H1 (cell line): ENCODE data around the gene UBL4B. TPM values are rescaled to one million over a fixed set of nuclear protein-coding genes. Genes with fewer than 3 reads are reported as not detected.

Experiments used
- CTCF ChIA-PET: fragments of 300-600 bp; sonication (Branson Sonifier 250); formaldehyde crosslinking; loops from one replicate; lab custom pipeline; 2021; ENCODE audit not compliant: partially characterized antibody; lab: Charles Lee
- POLR2A ChIA-PET: fragments of 300-600 bp; sonication (Branson Sonifier 250); formaldehyde crosslinking; loops from one replicate; lab custom pipeline; 2021; ENCODE audit warnings: inconsistent platforms; ENCODE audit not compliant: partially characterized antibody; lab: Charles Lee
- DNase-seq, 2 experiments: peaks; one replicate each; pipeline versions ENCODE4 v3.0.0 to v3.0.0-alpha.2; 2010 to 2022; ENCODE audit warnings: low spot score in 2 of 2, low read depth in 1 of 2, mixed read lengths in 1 of 2
- FAIRE-seq: peaks from 2 replicates; lab custom pipeline; 2011; peaks lifted over from hg19 to GRCh38; lab: Jason Lieb, UNC
- H2AFZ ChIP-seq: 2 replicates; pipeline ENCODE4 v1.8.1; 2012; ENCODE audit warnings: low read length, inconsistent platforms
- H2AK5ac ChIP-seq: 2 replicates; pipeline ENCODE4 v1.6.1; 2013; ENCODE audit warnings: low read depth, low read length
- H2BK120ac ChIP-seq: replicated peaks from 2 replicates; pipeline ENCODE3; 2013; ENCODE audit warnings: low read depth, low read length, inconsistent platforms
- H2BK12ac ChIP-seq: 2 replicates; pipeline ENCODE4 v1.6.1; 2013; ENCODE audit warnings: low read depth, low read length
- H2BK15ac ChIP-seq: 2 replicates; pipeline ENCODE4 v1.6.1; 2013; ENCODE audit warnings: low read length
- H2BK20ac ChIP-seq: 2 replicates; pipeline ENCODE4 v1.6.1; 2013; ENCODE audit warnings: low read length
- H2BK5ac ChIP-seq: 2 replicates; pipeline ENCODE4 v1.6.1; 2013; ENCODE audit warnings: low read depth, low read length
- H3K14ac ChIP-seq: 2 replicates; pipeline ENCODE4 v1.6.1; 2013; ENCODE audit warnings: inconsistent platforms; ENCODE audit not compliant: insufficient read length
- H3K18ac ChIP-seq: 2 replicates; pipeline ENCODE4 v1.6.1; 2013; ENCODE audit warnings: low read length; ENCODE audit errors: extremely low read depth
- H3K23ac ChIP-seq: 2 replicates; pipeline ENCODE4 v1.6.1; 2013; ENCODE audit warnings: inconsistent platforms; ENCODE audit not compliant: insufficient read length
- H3K23me2 ChIP-seq: 2 replicates; pipeline ENCODE4 v1.6.1; 2013; ENCODE audit warnings: low read depth, low read length
- H3K27ac ChIP-seq: 2 replicates; pipeline ENCODE4 v1.6.1; 2011; ENCODE audit warnings: low read depth, low read length, inconsistent platforms
- H3K27me3 ChIP-seq, 4 experiments: replicated peaks in 1 of 4; 1 replicate in 1 of 4; 2 replicates in 3 of 4; pipeline versions ENCODE4 v1.6.1 to v1.8.1; 2011 to 2013; ENCODE audit warnings: low read length in 3 of 4, mild to moderate bottlenecking in 3 of 4, inconsistent platforms in 2 of 4, mixed read lengths in 2 of 4, moderate library complexity in 1 of 4; ENCODE audit not compliant: control insufficient read depth in 3 of 4, insufficient read depth in 3 of 4; ENCODE audit errors: extremely low read depth in 1 of 4
- H3K36me3 ChIP-seq, 4 experiments: 2 replicates each; pipeline versions ENCODE4 v1.6.1 to v1.8.1; 2011 to 2013; ENCODE audit warnings: mild to moderate bottlenecking in 4 of 4, low read length in 3 of 4, moderate library complexity in 2 of 4, control low read depth in 1 of 4, inconsistent platforms in 1 of 4; ENCODE audit not compliant: insufficient read depth in 4 of 4, control insufficient read depth in 2 of 4
- H3K4ac ChIP-seq: replicated peaks from 2 replicates; pipeline ENCODE3; 2013; ENCODE audit warnings: low read length, low read depth, mixed read lengths, inconsistent platforms; ENCODE audit not compliant: insufficient read length
- H3K4me1 ChIP-seq, 4 experiments: replicated peaks in 1 of 4; 1 replicate in 1 of 4; 2 replicates in 3 of 4; pipeline versions ENCODE4 v1.6.1 to v1.8.1; 2011 to 2013; ENCODE audit warnings: low read length in 3 of 4, inconsistent platforms in 2 of 4, mixed read lengths in 1 of 4; ENCODE audit not compliant: insufficient read depth in 4 of 4, control insufficient read depth in 3 of 4
- H3K4me2 ChIP-seq, 2 experiments: 2 replicates each; pipeline versions ENCODE4 v1.6.1 to v1.8.1; 2011 to 2013; ENCODE audit warnings: low read depth in 2 of 2, low read length in 2 of 2, control low read depth in 1 of 2, inconsistent platforms in 1 of 2, mild to moderate bottlenecking in 1 of 2; ENCODE audit not compliant: insufficient read depth in 1 of 2
- H3K4me3 ChIP-seq, 4 experiments: fragments of 200-600, 300-600 bp in 1 of 4; sonication (generic), shearing (Covaris generic), sonication (Bioruptor Twin) in 1 of 4; 2 replicates each; pipeline versions ENCODE4 v1.5.1 to v1.8.1; 2011 to 2016; ENCODE audit warnings: low read length in 4 of 4, low read depth in 3 of 4, control low read depth in 2 of 4, inconsistent platforms in 2 of 4, mild to moderate bottlenecking in 2 of 4, mixed read lengths in 1 of 4, moderate library complexity in 1 of 4; ENCODE audit not compliant: insufficient read depth in 2 of 4; ENCODE audit errors: extremely low read depth in 1 of 4
- H3K56ac ChIP-seq: replicated peaks from 2 replicates; pipeline ENCODE3; 2013; ENCODE audit warnings: low read depth, mild to moderate bottlenecking, mixed read lengths, low read length, inconsistent platforms; ENCODE audit not compliant: insufficient read length
- H3K79me1 ChIP-seq: 2 replicates; pipeline ENCODE4 v1.6.1; 2013; ENCODE audit warnings: low read depth, low read length, control low read depth
- H3K79me2 ChIP-seq, 2 experiments: 2 replicates each; pipeline versions ENCODE4 v1.6.1 to v1.8.1; 2012 to 2013; ENCODE audit warnings: low read length in 2 of 2, mild to moderate bottlenecking in 2 of 2, inconsistent platforms in 1 of 2; ENCODE audit not compliant: insufficient read depth in 2 of 2, control insufficient read depth in 1 of 2
- H3K9ac ChIP-seq, 4 experiments: replicated peaks in 1 of 4; 1 replicate in 1 of 4; 2 replicates in 3 of 4; pipeline versions ENCODE4 v1.6.1 to v1.8.1; 2011 to 2013; ENCODE audit warnings: low read depth in 3 of 4, low read length in 3 of 4, control low read depth in 2 of 4, mild to moderate bottlenecking in 2 of 4, moderate library complexity in 2 of 4, inconsistent platforms in 1 of 4; ENCODE audit errors: extremely low read depth in 1 of 4
- H3K9me3 ChIP-seq, 2 experiments: 2 replicates each; pipeline versions ENCODE4 v1.6.1 to v1.8.1; 2012 to 2013; ENCODE audit warnings: mild to moderate bottlenecking in 2 of 2, moderate library complexity in 2 of 2, control low read depth in 1 of 2, inconsistent platforms in 1 of 2, low read depth in 1 of 2, low read length in 1 of 2, mixed read lengths in 1 of 2; ENCODE audit not compliant: insufficient read depth in 2 of 2
- H4K20me1 ChIP-seq, 2 experiments: replicated peaks in 1 of 2; 2 replicates each; pipeline versions ENCODE3 to v1.8.1; 2011 to 2013; ENCODE audit warnings: inconsistent platforms in 2 of 2, low read length in 2 of 2, mild to moderate bottlenecking in 1 of 2; ENCODE audit not compliant: insufficient read depth in 2 of 2, control insufficient read depth in 1 of 2
- H4K5ac ChIP-seq: 2 replicates; pipeline ENCODE4 v1.6.1; 2013; ENCODE audit warnings: low read length, low read depth, mixed read lengths, inconsistent platforms; ENCODE audit not compliant: insufficient read length
- H4K8ac ChIP-seq: 2 replicates; pipeline ENCODE4 v1.8.0; 2013; ENCODE audit warnings: mild to moderate bottlenecking, moderate library complexity, low read length, inconsistent platforms; ENCODE audit not compliant: insufficient read depth; ENCODE audit errors: extremely low read depth
- H4K91ac ChIP-seq: replicated peaks from 2 replicates; pipeline ENCODE3; 2013; ENCODE audit warnings: low read length, mixed read lengths, inconsistent platforms; ENCODE audit not compliant: insufficient read length
- BCL11A ChIP-seq, 2 experiments: IDR thresholded peaks; one replicate each; pipeline ENCODE4 v1.6.1; 2011; ENCODE audit warnings: low read depth in 2 of 2, low read length in 2 of 2, mild to moderate bottlenecking in 2 of 2
- CTBP2 ChIP-seq: IDR thresholded peaks from 2 replicates; pipeline ENCODE4 v1.7.0; 2011; ENCODE audit warnings: borderline replicate concordance, mild to moderate bottlenecking, moderate library complexity, mixed read lengths, low read length; ENCODE audit not compliant: insufficient read depth, insufficient read length
- HDAC6 ChIP-seq: IDR thresholded peaks from one replicate; pipeline ENCODE4 v1.7.1; 2012; ENCODE audit warnings: low read depth, mild to moderate bottlenecking, inconsistent platforms, low read length, moderate library complexity
- JUN ChIP-seq: IDR thresholded peaks from 2 replicates; pipeline ENCODE4 v1.6.1; 2011; ENCODE audit warnings: low read depth, mild to moderate bottlenecking, improper control_type of control experiment, low read length
- POLR2A ChIP-seq, 2 experiments: IDR thresholded peaks; 1 replicate in 1 of 2; 2 replicates in 1 of 2; pipeline ENCODE4 v1.6.1; 2011; ENCODE audit warnings: low read depth in 2 of 2, low read length in 2 of 2, mild to moderate bottlenecking in 2 of 2; ENCODE audit errors: control extremely low read depth in 1 of 2
- RBBP5 ChIP-seq: IDR thresholded peaks from 2 replicates; pipeline ENCODE4 v1.7.1; 2012; ENCODE audit warnings: low read depth, mild to moderate bottlenecking, inconsistent platforms, low read length, moderate library complexity, borderline replicate concordance
- SIX5 ChIP-seq: IDR thresholded peaks from 2 replicates; pipeline ENCODE4 v1.6.1; 2011; ENCODE audit warnings: mild to moderate bottlenecking, low read depth, low read length
- SP2 ChIP-seq: IDR thresholded peaks from 2 replicates; pipeline ENCODE4 v1.6.1; 2012; ENCODE audit warnings: mild to moderate bottlenecking, low read length, inconsistent platforms
- TEAD4 ChIP-seq: IDR thresholded peaks from 2 replicates; pipeline ENCODE4 v1.6.1; 2012; ENCODE audit warnings: low read depth, low read length, inconsistent platforms, mixed read lengths
- YY1 ChIP-seq: IDR thresholded peaks from 2 replicates; pipeline ENCODE4 v1.6.1; 2011; ENCODE audit warnings: low read depth, mild to moderate bottlenecking, low read length
- ZNF274 ChIP-seq: IDR thresholded peaks from 2 replicates; pipeline ENCODE4 v1.7.0; 2012; ENCODE audit warnings: low read length, borderline replicate concordance; ENCODE audit errors: extremely low read depth
- WGBS, 2 experiments: shearing (Covaris generic) in 1 of 2; methylation state at CpG; one replicate each; pipeline versions ENCODE4 v1.1.6 to v1.1.7; 2013 to 2015; ENCODE audit warnings: low lambda C conversion rate in 2 of 2, mixed read lengths in 2 of 2, inconsistent platforms in 1 of 2, low coverage in 1 of 2, missing lambda C conversion rate in 1 of 2; ENCODE audit not compliant: insufficient replicate concordance in 2 of 2, insufficient coverage in 1 of 2, insufficient read length in 1 of 2; ENCODE audit errors: extremely low coverage in 1 of 2, missing lambda C conversion rate in 1 of 2; 5-methylcytosine and 5-hydroxymethylcytosine counted together
- polyA plus RNA-seq, 7 experiments: library from polyadenylated mRNA; depleted of rRNA in 3 of 7; stranded (reverse) in 5 of 7; unstranded in 2 of 7; fragments of >200 nt in 5 of 7; fragments of 200-250 nt in 2 of 7; gene quantifications; 1 replicate in 5 of 7; 2 replicates in 1 of 7; 4 replicates in 1 of 7; pipeline versions ENCODE4 v1.2.1 to v1.2.3, GENCODE V29; 2011 to 2013; ENCODE audit warnings: missing spikeins in 2 of 7, mixed read lengths in 2 of 7
- total RNA-seq: library from RNA; stranded (reverse); fragmentation: NEBNext Ultra II Directional; extraction: Animal tissue kit (Norgen Biotek cat#: 25700); gene quantifications from 2 replicates; pipeline ENCODE4 v1.2.1, GENCODE V29; 2021
- TF ChIP-seq, protein P1 (sequence below): IDR thresholded peaks from 2 replicates; pipeline ENCODE4 v1.6.1; 2011; ENCODE audit warnings: low read depth, mild to moderate bottlenecking, low read length; ENCODE audit not compliant: insufficient read depth

The UBL4B gene
- total and polyA plus RNA-seq, 2 of the 8 experiments (the other 6 are each of a cell fraction or from before 2014, with no cell fraction given): 0.11 TPM; not detected in 1

DNA sequence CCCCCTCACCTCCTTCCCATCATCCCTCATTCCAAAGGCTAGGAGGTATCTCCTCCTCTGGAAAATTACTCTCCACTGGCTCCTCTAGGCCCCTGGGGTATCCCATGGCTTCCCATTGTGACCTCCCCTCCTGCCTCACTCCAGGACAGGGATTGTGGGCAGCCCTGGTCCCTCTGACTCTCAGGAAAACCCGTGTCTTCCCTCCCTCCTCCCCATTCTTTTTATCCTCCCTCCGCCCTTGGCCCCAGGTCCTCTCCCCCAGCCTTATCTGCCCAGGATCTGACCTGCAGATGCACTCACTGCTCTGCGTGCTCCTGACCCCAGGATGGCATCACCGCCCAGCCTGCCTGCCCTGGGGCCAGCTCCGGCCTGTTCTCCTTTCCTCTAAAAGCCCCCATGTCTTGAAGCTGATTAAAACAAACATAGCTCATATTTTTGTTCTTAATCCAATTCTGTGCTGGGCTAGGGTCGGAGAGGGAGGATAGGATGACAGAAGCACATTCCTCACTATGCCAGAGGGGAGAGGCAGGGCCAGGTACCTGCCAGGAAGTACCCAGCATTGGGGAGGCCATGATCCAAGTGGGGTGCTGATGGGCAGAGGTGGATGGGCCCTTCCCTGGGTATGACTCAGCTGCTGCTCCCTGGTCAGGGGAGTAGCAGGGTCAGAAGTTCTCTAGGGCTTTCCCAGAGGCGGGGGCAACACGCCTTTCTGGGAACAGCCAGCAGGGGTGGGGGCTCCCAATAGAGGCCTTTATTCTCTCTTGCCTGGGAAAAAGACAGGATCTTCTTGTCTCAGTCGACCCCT, 13.8 kb upstream of the UBL4B start:
- no peak overlapping the region for H3K4ac ChIP-seq
- 75% methylated on average over 7 of the region's 9 CpGs; no CpG with 5 or more reads in 1 of the 2 experiments for WGBS, 2 experiments
- H3K4me1 ChIP-seq: no peaks in the 10 kb centered on the region
- H3K9ac ChIP-seq: no peak overlapping the region
- no peak overlapping the region for H2BK120ac ChIP-seq
- no peak overlapping the region; the same call in 1 of the 2 replicates for H2BK12ac ChIP-seq
- H3K79me1 ChIP-seq: no peaks in the 10 kb centered on the region
- H4K91ac ChIP-seq: no peak overlapping the region
- no peak overlapping the region for H3K56ac ChIP-seq
- H4K5ac ChIP-seq: no peak overlapping the region
- no peak overlapping the region for H3K4me3 ChIP-seq
- H3K27ac ChIP-seq: no peak overlapping the region
- H4K8ac ChIP-seq: no peak overlapping the region
- H3K4me2 ChIP-seq: no peak overlapping the region
- H2BK20ac ChIP-seq: no peak overlapping the region
- H3K14ac ChIP-seq: no peak overlapping the region
- no peak overlapping the region for H3K18ac ChIP-seq
- no peak overlapping the region for H2AK5ac ChIP-seq
- no peak overlapping the region for H2AFZ ChIP-seq
- H3K27me3 ChIP-seq: no peaks in the 10 kb centered on the region; a peak in 2 of 7 replicates
- FAIRE-seq: no peak
- no peak for DNase-seq
- ChIA-PET CTCF (interaction anchor here (0.9 to 52.4 kb wide), 6 partner anchors 9 to 362 kb away, joined by 3 to 1450 read pairs (median 425); partner anchors contain the start of genes ALX3, KCNC4, STRIP1 and UBL4B), POLR2A (interaction anchor here (0.9 to 1.6 kb wide), 2 partner anchors 7 to 28 kb away, joined by 3 to 4 read pairs; partner anchors contain the start of gene ALX3)
- no peaks in the 10 kb centered on the region for H3K36me3 ChIP-seq
- H3K79me2 ChIP-seq: no peaks in the 10 kb centered on the region
- no peaks in the 10 kb centered on the region for H3K9me3 ChIP-seq
- no peak overlapping the region for H2BK5ac ChIP-seq
- no peak overlapping the region for H3K23ac ChIP-seq
- H2BK15ac ChIP-seq: no peak overlapping the region
- no peaks in the 10 kb centered on the region for H4K20me1 ChIP-seq
- no peaks in the 10 kb centered on the region for H3K23me2 ChIP-seq
- TF ChIP-seq, protein P1, sequence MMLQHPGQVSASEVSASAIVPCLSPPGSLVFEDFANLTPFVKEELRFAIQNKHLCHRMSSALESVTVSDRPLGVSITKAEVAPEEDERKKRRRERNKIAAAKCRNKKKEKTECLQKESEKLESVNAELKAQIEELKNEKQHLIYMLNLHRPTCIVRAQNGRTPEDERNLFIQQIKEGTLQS: no peak
- TF ChIP-seq JUN: no peak
- no peak for TF ChIP-seq TEAD4
- TF ChIP-seq BCL11A (IDR thresholded peaks at IDR 0.05; ENCODE audit: low read depth in 2 of 2, low read length in 2 of 2): no peak
- TF ChIP-seq HDAC6: no peak
- no peak for TF ChIP-seq CTBP2
- TF ChIP-seq SIX5: no peak
- TF ChIP-seq ZNF274: no peak
- TF ChIP-seq POLR2A (IDR thresholded peaks at IDR 0.05; ENCODE audit: control extremely low read depth in 1 of 2, low read depth in 2 of 2, low read length in 2 of 2): no peak
- no peak for TF ChIP-seq RBBP5
- TF ChIP-seq YY1: no peak
- no peak for TF ChIP-seq SP2
